ENCODE results near the gene METRN. TPM values are rescaled to one million over a fixed set of nuclear protein-coding genes. Genes with fewer than 3 reads are reported as not detected.

The METRN gene
- polyA plus RNA-seq, 1 experiment, result 33.7 TPM

GRCh38 chr16:700684-701584 is 14.0 kb upstream of the METRN start:
- CTCF ChIA-PET, result interaction anchor here (0.6 to 4.2 kb wide), 4 partner anchors 11 to 85 kb away, joined by 3 to 13 read pairs (median 6); no protein-coding TSS in a partner anchor
- TF ChIP-seq, protein P1, sequence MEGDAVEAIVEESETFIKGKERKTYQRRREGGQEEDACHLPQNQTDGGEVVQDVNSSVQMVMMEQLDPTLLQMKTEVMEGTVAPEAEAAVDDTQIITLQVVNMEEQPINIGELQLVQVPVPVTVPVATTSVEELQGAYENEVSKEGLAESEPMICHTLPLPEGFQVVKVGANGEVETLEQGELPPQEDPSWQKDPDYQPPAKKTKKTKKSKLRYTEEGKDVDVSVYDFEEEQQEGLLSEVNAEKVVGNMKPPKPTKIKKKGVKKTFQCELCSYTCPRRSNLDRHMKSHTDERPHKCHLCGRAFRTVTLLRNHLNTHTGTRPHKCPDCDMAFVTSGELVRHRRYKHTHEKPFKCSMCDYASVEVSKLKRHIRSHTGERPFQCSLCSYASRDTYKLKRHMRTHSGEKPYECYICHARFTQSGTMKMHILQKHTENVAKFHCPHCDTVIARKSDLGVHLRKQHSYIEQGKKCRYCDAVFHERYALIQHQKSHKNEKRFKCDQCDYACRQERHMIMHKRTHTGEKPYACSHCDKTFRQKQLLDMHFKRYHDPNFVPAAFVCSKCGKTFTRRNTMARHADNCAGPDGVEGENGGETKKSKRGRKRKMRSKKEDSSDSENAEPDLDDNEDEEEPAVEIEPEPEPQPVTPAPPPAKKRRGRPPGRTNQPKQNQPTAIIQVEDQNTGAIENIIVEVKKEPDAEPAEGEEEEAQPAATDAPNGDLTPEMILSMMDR (IDR thresholded peaks at IDR 0.05; ENCODE audit: insufficient read depth, low read depth, low read length), result no peak
- Histone ChIP-seq H3K4me3 (ENCODE audit: low read depth, low read length) (no peak overlapping the region), H3K27me3 (ENCODE audit: control insufficient read depth, insufficient read depth, low read length) (peaks cover 29% of the 10 kb centered on the region), H3K36me3 (ENCODE audit: control insufficient read depth, insufficient read depth, low read length) (no peaks in the 10 kb centered on the region)
- no peak for DNase-seq (ENCODE audit: low read depth)
- POLR2A ChIA-PET, result no interaction called here

DNA sequence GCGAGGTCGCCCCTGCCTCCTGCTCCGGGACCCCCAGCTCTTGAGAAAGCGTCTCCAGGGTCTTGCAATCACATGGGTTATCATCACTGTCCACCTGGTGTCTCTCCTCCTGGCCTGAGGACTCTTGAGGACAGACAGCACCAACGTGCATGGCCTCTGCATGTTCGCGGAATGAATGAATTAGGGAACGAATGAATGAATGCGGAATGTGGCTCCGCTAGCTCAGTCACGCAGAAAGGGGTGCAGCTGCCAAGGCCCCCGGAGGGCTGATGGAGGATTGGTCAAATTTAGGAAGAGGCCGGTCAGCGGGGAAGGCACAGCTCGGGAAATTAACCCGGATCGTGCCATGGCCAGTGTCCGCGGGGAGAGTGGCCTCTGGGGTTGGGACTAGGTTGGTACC is 12.6 kb upstream of the METRN start:
- ChIA-PET CTCF (interaction anchor here (1.0 to 4.2 kb wide), 4 partner anchors 10 to 83 kb away, joined by 3 to 13 read pairs (median 6); no protein-coding TSS in a partner anchor), POLR2A (no interaction called here)
- H3K36me3 ChIP-seq (ENCODE audit: control insufficient read depth, insufficient read depth, low read length), result no peaks in the 10 kb centered on the region
- H3K27me3 ChIP-seq (ENCODE audit: control insufficient read depth, insufficient read depth, low read length), result peaks cover 34% of the 10 kb centered on the region
- H3K4me3 ChIP-seq (ENCODE audit: low read depth, low read length), result no peak overlapping the region
- TF ChIP-seq, protein P1 (IDR thresholded peaks at IDR 0.05; ENCODE audit: insufficient read depth, low read depth, low read length), result no peak
- DNase-seq (ENCODE audit: low read depth), result no peak

GRCh38 chr16:703406-703805 is 11.5 kb upstream of the METRN start:
- no peak for DNase-seq (ENCODE audit: low read depth)
- no peaks in the 10 kb centered on the region for H3K36me3 ChIP-seq (ENCODE audit: control insufficient read depth, insufficient read depth, low read length)
- CTCF ChIA-PET, result interaction anchor here (1.1 to 4.2 kb wide), 2 partner anchors 9 to 82 kb away, joined by 8 to 13 read pairs; no protein-coding TSS in a partner anchor
- H3K27me3 ChIP-seq (ENCODE audit: control insufficient read depth, insufficient read depth, low read length), result peaks cover 43% of the 10 kb centered on the region
- POLR2A ChIA-PET, result interaction anchor here (0.6 kb wide), 1 partner anchor 51 kb away, joined by 3 read pairs; no protein-coding TSS in a partner anchor
- H3K4me3 ChIP-seq (ENCODE audit: low read depth, low read length), result no peak overlapping the region
- TF ChIP-seq, protein P1 (IDR thresholded peaks at IDR 0.05; ENCODE audit: insufficient read depth, low read depth, low read length), result no peak

DNA sequence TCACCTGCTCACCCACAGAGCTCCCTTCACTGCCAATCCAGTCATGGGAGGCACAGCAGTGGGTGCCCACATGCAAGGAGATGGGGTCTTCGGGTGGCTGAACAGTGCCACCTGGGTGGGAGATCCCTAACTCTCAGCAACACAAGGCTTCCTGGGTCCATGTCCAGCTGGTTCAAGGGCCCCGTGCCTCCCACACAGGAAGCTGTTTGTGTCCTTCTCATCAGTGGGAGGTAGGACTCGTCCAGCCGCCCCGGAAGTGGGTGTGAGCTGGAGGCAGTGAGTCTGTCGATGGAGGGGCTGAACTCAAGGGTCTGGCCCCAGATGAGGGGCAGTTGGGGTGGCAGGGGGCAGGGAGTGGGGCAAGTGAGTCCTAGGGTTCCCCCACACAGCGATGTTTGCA is 10.9 kb upstream of the METRN start:
- ChIA-PET CTCF (interaction anchor here (0.6 to 4.2 kb wide), 3 partner anchors 8 to 306 kb away, joined by 3 to 13 read pairs (median 8); no protein-coding TSS in a partner anchor), POLR2A (interaction anchor here (0.6 kb wide), 1 partner anchor 52 kb away, joined by 3 read pairs; no protein-coding TSS in a partner anchor)
- peaks cover 43% of the 10 kb centered on the region for H3K27me3 ChIP-seq (ENCODE audit: control insufficient read depth, insufficient read depth, low read length)
- TF ChIP-seq, protein P1 (IDR thresholded peaks at IDR 0.05; ENCODE audit: insufficient read depth, low read depth, low read length), result no peak
- no peaks in the 10 kb centered on the region for H3K36me3 ChIP-seq (ENCODE audit: control insufficient read depth, insufficient read depth, low read length)
- H3K4me3 ChIP-seq (ENCODE audit: low read depth, low read length), result no peak overlapping the region
- DNase-seq (ENCODE audit: low read depth), result no peak

Measured in BJ (cell line).